Hepatocyte (in vitro differentiated cells): Measurements from ENCODE around the gene RCOR2. TPM values are rescaled to one million over a fixed set of nuclear protein-coding genes. Genes with fewer than 3 reads are reported as not detected.

Source experiments
- DNase-seq: peaks from one replicate; pipeline ENCODE4 v3.0.0-alpha.2; 2016; ENCODE audit warnings: low spot score
- H2AFZ ChIP-seq: fragments of 200-600 bp; sonication (generic); 2 replicates; pipeline ENCODE4 v1.6.0; 2016; ENCODE audit warnings: antibody characterized with exemption, mild to moderate bottlenecking
- H3K27ac ChIP-seq: fragments of 200-600 bp; sonication (generic); 2 replicates; pipeline ENCODE4 v1.5.1; 2016; ENCODE audit warnings: mild to moderate bottlenecking
- H3K27me3 ChIP-seq: fragments of 200-600 bp; sonication (generic); 2 replicates; pipeline ENCODE4 v1.6.1; 2016
- H3K36me3 ChIP-seq: fragments of 200-600 bp; sonication (generic); replicated peaks from 2 replicates; pipeline ENCODE4 v1.5.1; 2016; ENCODE audit warnings: low read depth; ENCODE audit not compliant: insufficient read depth
- H3K4me1 ChIP-seq: fragments of 200-600 bp; sonication (generic); 2 replicates; pipeline ENCODE4 v1.5.1; 2016; ENCODE audit warnings: mild to moderate bottlenecking, moderate library complexity; ENCODE audit not compliant: insufficient read depth
- H3K4me2 ChIP-seq: fragments of 200-600 bp; sonication (generic); 2 replicates; pipeline ENCODE4 v1.6.0; 2016
- H3K4me3 ChIP-seq: fragments of 200-600 bp; sonication (generic); 2 replicates; pipeline ENCODE4 v1.5.1; 2016; ENCODE audit warnings: mild to moderate bottlenecking
- H3K79me2 ChIP-seq: fragments of 200-600 bp; sonication (generic); 2 replicates; pipeline ENCODE4 v1.6.0; 2017; ENCODE audit warnings: mild to moderate bottlenecking
- H3K9me2 ChIP-seq: fragments of 200-600 bp; sonication (generic); replicated peaks from 2 replicates; pipeline ENCODE4 v1.6.0; 2017; ENCODE audit warnings: mild to moderate bottlenecking; ENCODE audit not compliant: insufficient read depth
- H3K9me3 ChIP-seq: fragments of 200-600 bp; sonication (generic); 2 replicates; pipeline ENCODE4 v1.5.1; 2016; ENCODE audit warnings: low read depth, mild to moderate bottlenecking
- H4K20me1 ChIP-seq: fragments of 200-600 bp; sonication (generic); 2 replicates; pipeline ENCODE4 v1.6.0; 2016; ENCODE audit warnings: mild to moderate bottlenecking; ENCODE audit not compliant: insufficient read depth, poor library complexity, severe bottlenecking
- CTCF ChIP-seq: fragments of 200-600 bp; sonication (generic); IDR thresholded peaks from 2 replicates; pipeline ENCODE4 v1.5.1; 2016; ENCODE audit warnings: antibody characterized with exemption, mild to moderate bottlenecking; ENCODE audit not compliant: poor library complexity
- EZH2 ChIP-seq: fragments of 200-600 bp; sonication (generic); IDR thresholded peaks from 2 replicates; pipeline ENCODE4 v1.6.1; 2016; ENCODE audit warnings: antibody characterized with exemption, mild to moderate bottlenecking, borderline replicate concordance
- EZH2phosphoT487 ChIP-seq: fragments of 200-600 bp; sonication (generic); IDR thresholded peaks from one replicate; pipeline ENCODE4 v1.6.1; 2018; ENCODE audit warnings: antibody characterized with exemption, mild to moderate bottlenecking, low read depth, moderate library complexity; ENCODE audit not compliant: unreplicated experiment, severe bottlenecking
- WGBS: methylation state at CpG from one replicate; pipeline ENCODE4 v1.1.6; 2016; ENCODE audit warnings: low lambda C conversion rate; ENCODE audit errors: missing lambda C conversion rate; 5-methylcytosine and 5-hydroxymethylcytosine counted together
- polyA plus RNA-seq: library from polyadenylated mRNA; unstranded; fragments of >200 nt; fragmentation: Nextera tagmentation; extraction: Ambion mirVana; gene quantifications from 2 replicates; pipeline ENCODE4 v1.2.1, GENCODE V29; 2016
- total RNA-seq: library from RNA; depleted of rRNA; stranded (reverse); fragments of >200 nt; gene quantifications from 2 replicates; pipeline ENCODE4 v1.2.3, GENCODE V29; 2014

The RCOR2 gene
- total and polyA plus RNA-seq, 2 experiments from 2014 or later: 3.5 to 4.3 TPM

- H3K36me3 ChIP-seq: no peaks in the 10 kb centered on the region
- H3K4me1 ChIP-seq: no peaks in the 10 kb centered on the region
- no peaks in the 10 kb centered on the region for H3K79me2 ChIP-seq
- no peaks in the 10 kb centered on the region for H4K20me1 ChIP-seq
- WGBS: 89% methylated on average over 5 of the region's 5 CpGs
- H3K9me2 ChIP-seq: no peaks in the 10 kb centered on the region
- DNase-seq: no peak
- no peak overlapping the region for H3K4me3 ChIP-seq
- TF ChIP-seq EZH2: no peak
- TF ChIP-seq EZH2phosphoT487: no peak
- no peak for TF ChIP-seq CTCF
- H3K4me2 ChIP-seq: no peak overlapping the region
- no peak overlapping the region for H2AFZ ChIP-seq
- no peaks in the 10 kb centered on the region for H3K27me3 ChIP-seq
- H3K27ac ChIP-seq: no peak overlapping the region
- H3K9me3 ChIP-seq: no peaks in the 10 kb centered on the region
Observed at GRCh38 chr11:63958008-63958407, 41.0 kb upstream of the RCOR2 start.

GRCh38 chr11:63952570-63952969 is 35.6 kb upstream of the RCOR2 start:
- H3K27ac ChIP-seq: no peak overlapping the region
- no peaks in the 10 kb centered on the region for H3K27me3 ChIP-seq
- no peaks in the 10 kb centered on the region for H3K4me1 ChIP-seq
- no peak overlapping the region for H3K4me2 ChIP-seq
- H3K9me2 ChIP-seq: no peaks in the 10 kb centered on the region
- H3K4me3 ChIP-seq: no peak overlapping the region
- 99% methylated on average over 4 of the region's 4 CpGs for WGBS
- DNase-seq: no peak
- no peaks in the 10 kb centered on the region for H3K9me3 ChIP-seq
- H4K20me1 ChIP-seq: no peaks in the 10 kb centered on the region
- TF ChIP-seq CTCF (no peak), EZH2phosphoT487 (no peak), EZH2 (no peak)
- H3K79me2 ChIP-seq: no peaks in the 10 kb centered on the region
- H2AFZ ChIP-seq: no peak overlapping the region
- no peaks in the 10 kb centered on the region for H3K36me3 ChIP-seq

GRCh38 chr11:63951779-63952536 is 35.0 kb upstream of the RCOR2 start:
- no peak overlapping the region for H2AFZ ChIP-seq
- TF ChIP-seq EZH2phosphoT487 (no peak), EZH2 (no peak)
- H3K4me2 ChIP-seq: no peak overlapping the region

GRCh38 chr11:63945477-63946163 is 28.7 kb upstream of the RCOR2 start:
- TF ChIP-seq CTCF: peak; percentile 69
- no peak for TF ChIP-seq EZH2
- no peaks in the 10 kb centered on the region for H4K20me1 ChIP-seq
- H3K27me3 ChIP-seq: no peaks in the 10 kb centered on the region
- WGBS: 58% methylated on average over 14 of the region's 14 CpGs
- no peak overlapping the region for H3K4me3 ChIP-seq
- no peaks in the 10 kb centered on the region for H3K36me3 ChIP-seq
- H3K4me2 ChIP-seq: no peak overlapping the region
- DNase-seq: peak; percentile 83
- peak overlapping the region; percentile 25 for H3K27ac ChIP-seq
- H3K9me3 ChIP-seq: no peaks in the 10 kb centered on the region
- peaks cover 39% of the 10 kb centered on the region for H3K79me2 ChIP-seq
- peaks cover 7% of the 10 kb centered on the region for H3K4me1 ChIP-seq
- no peaks in the 10 kb centered on the region for H3K9me2 ChIP-seq
- H2AFZ ChIP-seq: no peak overlapping the region

More at GRCh38 chr11:63951779-63952536, 35.0 kb upstream of the RCOR2 start:
- H3K4me1 ChIP-seq: no peaks in the 10 kb centered on the region
- no peaks in the 10 kb centered on the region for H3K9me3 ChIP-seq
- H3K9me2 ChIP-seq: no peaks in the 10 kb centered on the region
- H3K79me2 ChIP-seq: no peaks in the 10 kb centered on the region
- DNase-seq: no peak
- H4K20me1 ChIP-seq: no peaks in the 10 kb centered on the region
- no peak overlapping the region for H3K4me3 ChIP-seq
- H3K36me3 ChIP-seq: no peaks in the 10 kb centered on the region
- H3K27ac ChIP-seq: no peak overlapping the region
- 81% methylated on average over 20 of the region's 20 CpGs for WGBS
- no peaks in the 10 kb centered on the region for H3K27me3 ChIP-seq
